T-helper 1 cell treated with Interleukin-12 subunit alpha and Interleukin-12 subunit beta and Interleukin-4 antibody, amounts not matched to agents 30 μg/mL and 1 μg/mL, for 36 hours (primary cell): Measurements from ENCODE around the gene TMEM72.

Experiments used
- H3K27ac Mint-ChIP-seq: one replicate; pipeline ENCODE4 v1.8.0; 2021; ENCODE audit warnings: mild to moderate bottlenecking, mixed read lengths
- H3K27me3 Mint-ChIP-seq: one replicate; pipeline ENCODE4 v1.8.0; 2021; ENCODE audit warnings: low read depth, mixed read lengths
- H3K36me3 Mint-ChIP-seq: one replicate; pipeline ENCODE4 v1.8.0; 2021; ENCODE audit warnings: low read depth, mixed read lengths
- H3K4me1 Mint-ChIP-seq: one replicate; pipeline ENCODE4 v1.8.0; 2021; ENCODE audit warnings: low read depth, mixed read lengths
- H3K4me3 Mint-ChIP-seq: one replicate; pipeline ENCODE4 v1.8.0; 2021; ENCODE audit warnings: mild to moderate bottlenecking, moderate library complexity, mixed read lengths
- H3K9me3 Mint-ChIP-seq: one replicate; pipeline ENCODE4 v1.8.0; 2021; ENCODE audit warnings: mixed read lengths

TMEM72 gene

DNA sequence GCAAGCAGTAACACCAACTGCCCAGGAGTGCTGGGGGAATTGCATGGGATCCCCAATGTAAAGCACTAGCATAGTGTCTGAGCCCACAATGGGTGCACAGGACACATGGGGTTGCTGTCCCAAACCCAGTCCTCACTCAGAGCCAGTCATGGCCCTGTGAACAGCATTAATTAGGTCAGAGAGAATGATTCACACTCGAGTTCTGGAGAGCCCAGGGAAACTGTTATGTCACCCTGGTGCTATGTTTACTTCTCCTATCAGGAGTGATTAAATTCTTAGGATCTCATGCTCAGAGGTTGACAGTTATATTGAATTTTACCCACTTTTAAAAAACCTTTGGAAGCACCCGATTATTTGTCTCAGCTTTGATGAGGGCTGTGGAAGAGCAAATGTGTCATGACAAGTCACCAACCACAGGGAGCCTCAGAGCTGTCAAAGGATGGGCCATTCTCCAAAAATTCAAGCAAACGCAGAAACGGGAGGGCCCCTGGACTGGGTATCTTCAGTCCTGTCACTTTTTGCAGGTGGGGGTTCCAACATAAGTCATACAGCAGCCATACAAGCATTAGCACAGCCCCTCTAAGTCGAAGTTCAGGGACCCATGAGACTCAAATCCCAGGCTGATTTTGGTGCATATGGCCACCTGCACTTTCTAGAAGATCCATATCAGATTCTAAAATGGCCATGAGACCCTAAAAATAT is 47.2 kb downstream of the TMEM72 start:
- H3K9me3 Mint-ChIP-seq, result no peaks in the 10 kb centered on the region
- H3K27me3 Mint-ChIP-seq, result no peaks in the 10 kb centered on the region
- H3K4me3 Mint-ChIP-seq, result peak overlapping the region; percentile 80
- peaks cover 19% of the 10 kb centered on the region for H3K4me1 Mint-ChIP-seq
- H3K27ac Mint-ChIP-seq, result peak overlapping the region; percentile 20
- peaks cover 12% of the 10 kb centered on the region for H3K36me3 Mint-ChIP-seq

DNA sequence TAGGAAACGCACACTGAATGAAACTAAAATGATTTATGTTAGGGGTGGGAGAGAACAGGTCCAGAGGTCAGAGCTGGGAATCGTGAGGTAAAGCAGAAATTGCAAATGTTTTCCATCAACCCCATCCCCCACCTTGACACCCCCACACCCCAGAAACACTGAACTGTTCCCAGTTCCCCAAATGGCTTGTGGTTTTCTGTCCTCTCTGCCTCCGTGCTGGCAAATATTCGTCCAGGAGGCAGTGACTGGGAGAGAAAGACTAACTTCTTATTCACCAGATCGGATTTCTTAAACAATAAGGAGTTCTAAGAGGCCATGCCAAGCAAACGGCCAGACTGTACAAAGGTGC is 47.7 kb downstream of the TMEM72 start:
- Mint-ChIP-seq H3K4me1 (peaks cover 19% of the 10 kb centered on the region), H3K9me3 (no peaks in the 10 kb centered on the region), H3K27ac (peak overlapping the region; percentile 26), H3K27me3 (no peaks in the 10 kb centered on the region), H3K4me3 (peak overlapping the region; percentile 80), H3K36me3 (peaks cover 12% of the 10 kb centered on the region)

DNA sequence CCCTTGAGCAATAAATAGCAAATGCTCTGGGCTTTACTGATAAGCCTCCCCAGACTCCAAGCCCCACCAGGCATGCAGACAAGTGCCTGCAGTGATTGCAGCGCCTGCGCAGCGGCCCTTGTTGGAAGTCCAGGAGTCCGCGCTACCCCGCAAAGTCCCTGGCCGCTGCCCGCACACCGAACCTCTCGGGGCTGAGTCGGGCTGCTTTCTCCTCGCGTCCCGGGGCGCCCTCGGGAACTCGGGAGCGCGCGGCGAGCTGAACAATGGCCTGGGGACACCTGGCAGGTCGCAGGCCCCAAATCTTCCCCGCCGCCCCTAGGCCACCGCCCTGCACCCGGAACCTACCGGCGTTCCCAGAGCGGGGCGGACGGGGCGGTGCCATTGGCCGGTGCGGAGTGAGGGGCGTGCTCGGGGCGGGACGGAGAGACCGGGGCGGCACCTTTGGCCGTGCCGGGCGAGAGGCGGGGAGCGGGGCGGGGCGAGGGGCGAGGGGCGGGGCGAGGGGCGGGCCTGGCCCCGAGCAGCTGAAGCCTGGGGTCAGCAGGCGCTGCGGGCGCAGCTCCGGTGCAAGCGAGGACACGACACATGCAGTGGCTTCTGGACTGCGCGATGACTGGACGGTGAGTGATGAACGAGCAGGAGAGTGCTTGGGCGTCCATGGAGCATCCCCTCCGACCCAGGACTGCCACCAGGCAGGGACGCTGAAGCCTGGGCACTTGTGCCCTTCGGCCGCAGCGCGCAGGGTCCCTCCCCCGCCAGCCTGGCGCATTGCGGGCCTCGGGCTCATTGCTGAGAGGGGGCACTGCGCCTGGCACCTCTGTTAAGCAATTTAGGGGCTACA is 48.3 kb downstream of the TMEM72 start, which contains the start of gene RASSF4:
Gene RASSF4 (plus strand): TSS at position 556 of the 841 bp plus-strand sequence. CDS start 10,401 bp downstream, outside the sequence.
- H3K27ac Mint-ChIP-seq, result peak within 1 kb of the TSS; percentile 26
- H3K27me3 Mint-ChIP-seq, result no peaks in the 10 kb centered on the region
- peak within 1 kb of the TSS; percentile 80 for H3K4me3 Mint-ChIP-seq
- peaks cover 19% of the 10 kb centered on the region for H3K4me1 Mint-ChIP-seq
- H3K9me3 Mint-ChIP-seq, result no peaks in the 10 kb centered on the region
- H3K36me3 Mint-ChIP-seq, result peaks cover 12% of the 10 kb centered on the region

DNA sequence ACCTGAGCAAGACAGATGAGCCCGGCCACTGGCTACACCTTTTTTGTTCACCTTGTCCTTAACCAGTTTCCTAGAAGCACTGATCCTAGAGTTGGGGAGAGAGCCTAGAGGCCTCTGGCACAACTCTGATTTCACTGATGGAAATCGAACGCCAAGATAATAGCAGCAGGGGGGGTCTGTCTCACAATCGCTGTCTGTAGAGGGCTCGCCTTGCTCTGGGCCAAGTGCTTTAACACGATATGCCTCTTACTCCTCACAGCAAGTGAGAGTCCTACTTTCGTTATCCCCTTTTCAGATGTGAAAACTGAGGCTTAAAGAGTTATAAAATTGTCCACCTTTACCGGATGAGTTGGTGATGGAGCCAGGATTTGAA is 48.9 kb downstream of the TMEM72 start:
- peak overlapping the region; percentile 80 for H3K4me3 Mint-ChIP-seq

DNA sequence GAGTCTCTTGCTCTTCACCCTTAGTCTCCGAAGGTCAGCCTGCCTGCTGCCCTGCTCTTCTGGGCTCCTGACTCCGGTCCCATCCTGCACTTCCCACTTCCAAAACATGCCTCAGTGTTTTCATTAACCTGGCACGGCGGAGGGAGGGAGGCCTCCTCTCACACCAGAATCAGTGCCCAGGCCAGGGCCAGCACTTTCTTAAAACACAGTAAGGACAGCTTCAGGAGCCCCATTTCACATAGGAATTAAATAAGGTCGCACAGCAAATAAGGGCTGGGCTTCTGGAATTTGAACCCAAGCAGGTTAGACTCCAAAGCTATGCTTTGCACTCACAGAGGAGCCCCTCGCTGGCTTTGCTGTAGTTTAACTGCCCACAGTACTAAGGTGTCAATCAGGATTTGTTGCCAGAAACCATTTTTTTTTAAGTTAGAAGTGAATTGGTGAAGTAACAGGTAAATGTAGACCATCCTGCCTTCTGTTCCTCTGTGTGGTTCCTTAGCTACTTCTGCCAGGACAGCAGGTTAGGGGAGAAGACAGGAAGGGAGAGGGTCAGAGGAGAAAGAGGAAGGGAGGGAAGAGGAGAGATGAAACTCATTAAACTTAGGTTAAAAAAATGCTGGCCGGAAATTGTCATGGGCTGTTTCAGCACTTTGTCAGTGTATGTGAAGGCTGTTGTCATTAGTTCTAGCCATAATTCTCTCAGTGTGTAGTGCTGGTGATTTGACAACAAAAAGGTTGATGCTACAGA is 49.5 kb downstream of the TMEM72 start:
- Mint-ChIP-seq H3K36me3 (peaks cover 10% of the 10 kb centered on the region), H3K27me3 (no peaks in the 10 kb centered on the region), H3K27ac (no peak overlapping the region), H3K4me1 (peaks cover 22% of the 10 kb centered on the region), H3K4me3 (peak overlapping the region; percentile 80), H3K9me3 (no peaks in the 10 kb centered on the region)

More for the DNA sequence above, 48.9 kb downstream of the TMEM72 start:
- H3K27ac Mint-ChIP-seq, result no peak overlapping the region
- peaks cover 10% of the 10 kb centered on the region for H3K36me3 Mint-ChIP-seq
- H3K27me3 Mint-ChIP-seq, result no peaks in the 10 kb centered on the region
- H3K4me1 Mint-ChIP-seq, result peaks cover 19% of the 10 kb centered on the region
- H3K9me3 Mint-ChIP-seq, result no peaks in the 10 kb centered on the region

DNA sequence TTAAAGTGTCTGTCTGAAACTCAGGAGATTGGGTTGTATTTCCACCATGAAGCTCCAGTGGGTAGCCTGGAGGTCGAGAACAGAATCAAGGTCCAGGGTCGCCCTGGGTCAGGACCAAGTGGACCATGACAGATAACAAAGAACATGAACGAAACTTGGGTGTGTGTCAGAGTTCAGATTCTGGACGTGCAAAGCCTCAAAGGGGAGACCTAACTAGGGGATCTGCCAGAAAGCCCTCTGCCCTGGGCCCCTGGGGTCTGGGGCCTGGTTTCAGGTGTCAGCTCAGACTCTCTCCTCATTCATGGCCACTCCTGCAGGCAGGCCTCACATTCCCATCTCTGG is 50.1 kb downstream of the TMEM72 start:
- Mint-ChIP-seq H3K27me3 (no peaks in the 10 kb centered on the region), H3K4me1 (peaks cover 24% of the 10 kb centered on the region), H3K36me3 (peaks cover 5% of the 10 kb centered on the region), H3K4me3 (no peak overlapping the region), H3K27ac (no peak overlapping the region), H3K9me3 (no peaks in the 10 kb centered on the region)

DNA sequence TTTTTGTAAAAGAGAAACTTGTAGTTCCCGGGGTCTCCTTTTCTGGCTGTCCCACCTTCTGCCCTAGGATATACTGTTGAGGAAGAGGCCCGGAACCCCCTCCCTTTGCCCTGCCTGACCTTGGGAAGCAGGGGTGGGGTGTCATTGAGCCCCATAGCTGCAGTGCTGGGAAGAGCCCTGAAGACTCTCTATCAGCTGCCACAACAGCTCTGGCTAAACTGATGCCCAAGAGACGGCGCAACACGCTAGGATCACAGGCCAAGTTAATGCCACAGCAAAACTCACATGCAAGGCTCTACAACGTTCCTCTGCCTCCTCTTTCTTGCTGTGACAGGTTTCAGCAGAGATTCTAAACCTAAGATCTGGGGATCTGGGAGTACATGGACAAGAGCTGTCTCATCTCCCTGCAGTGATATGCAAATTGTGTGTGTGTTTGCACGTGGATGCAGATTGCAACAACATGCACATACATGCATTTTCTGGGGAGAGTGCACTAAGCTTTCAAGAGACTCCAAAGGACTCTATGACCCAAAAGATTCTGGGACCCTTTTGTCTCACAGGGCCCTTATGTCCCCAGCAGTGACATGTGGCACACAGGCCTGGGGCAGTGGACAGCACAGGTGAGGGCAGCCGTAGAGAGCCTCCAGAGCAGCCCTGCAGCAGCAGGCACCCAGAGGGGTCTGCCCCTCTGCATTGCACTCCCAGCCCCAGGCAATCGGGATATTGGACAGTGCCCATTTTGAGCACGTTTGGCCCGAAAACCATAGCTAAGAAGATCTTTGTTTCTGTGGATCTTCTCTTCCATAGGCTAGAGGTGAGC is 51.0 kb downstream of the TMEM72 start:
- Mint-ChIP-seq H3K4me3 (no peak overlapping the region), H3K9me3 (no peaks in the 10 kb centered on the region), H3K27me3 (no peaks in the 10 kb centered on the region), H3K4me1 (peaks cover 25% of the 10 kb centered on the region), H3K27ac (no peak overlapping the region), H3K36me3 (peaks cover 2% of the 10 kb centered on the region)

DNA sequence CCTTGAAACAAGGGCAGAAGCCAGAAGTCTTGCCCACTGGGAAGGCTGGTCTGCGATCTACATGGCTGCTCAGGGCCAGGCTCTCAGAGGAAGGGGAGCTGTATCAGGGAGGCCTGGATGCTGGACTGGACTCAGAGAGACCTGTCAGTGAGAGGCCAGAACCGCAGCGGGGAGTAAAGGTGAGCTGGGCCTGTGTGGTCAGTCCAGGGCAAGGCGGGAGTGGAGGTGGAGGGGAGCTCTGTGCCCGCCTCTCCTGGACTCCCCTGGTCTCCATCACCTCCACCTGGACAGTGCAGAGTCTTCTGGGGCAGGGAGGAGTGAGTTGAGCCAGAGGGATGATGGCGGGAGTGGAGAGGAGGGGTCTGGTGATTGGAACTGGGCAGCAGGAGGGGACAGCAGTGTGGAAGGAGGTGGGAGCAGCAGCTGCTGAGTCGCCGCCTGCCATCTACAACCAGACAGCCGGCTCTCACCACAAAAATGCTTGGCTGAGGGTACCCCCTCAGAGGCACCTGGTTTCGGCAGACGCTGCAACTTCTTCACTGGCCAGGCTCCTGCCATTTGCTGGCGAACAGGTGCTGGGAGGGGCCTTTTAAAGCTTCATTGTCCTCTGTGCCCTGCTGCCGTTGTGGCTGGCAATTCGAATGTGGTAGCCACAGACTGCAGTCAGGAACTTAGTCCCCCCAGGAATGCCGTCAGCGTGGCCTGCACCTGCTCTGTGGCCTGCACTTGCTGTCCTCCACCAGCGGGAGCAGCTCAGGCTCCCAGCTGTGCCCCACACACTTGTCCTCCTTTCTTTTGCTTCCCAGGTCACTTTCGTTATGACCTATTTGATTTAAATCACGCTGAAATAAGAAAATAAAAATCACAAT is 52.0 kb downstream of the TMEM72 start:
- Mint-ChIP-seq H3K4me3 (no peak overlapping the region), H3K27ac (no peak overlapping the region), H3K9me3 (no peaks in the 10 kb centered on the region), H3K27me3 (no peaks in the 10 kb centered on the region), H3K36me3 (peaks cover 2% of the 10 kb centered on the region), H3K4me1 (peaks cover 33% of the 10 kb centered on the region)

DNA sequence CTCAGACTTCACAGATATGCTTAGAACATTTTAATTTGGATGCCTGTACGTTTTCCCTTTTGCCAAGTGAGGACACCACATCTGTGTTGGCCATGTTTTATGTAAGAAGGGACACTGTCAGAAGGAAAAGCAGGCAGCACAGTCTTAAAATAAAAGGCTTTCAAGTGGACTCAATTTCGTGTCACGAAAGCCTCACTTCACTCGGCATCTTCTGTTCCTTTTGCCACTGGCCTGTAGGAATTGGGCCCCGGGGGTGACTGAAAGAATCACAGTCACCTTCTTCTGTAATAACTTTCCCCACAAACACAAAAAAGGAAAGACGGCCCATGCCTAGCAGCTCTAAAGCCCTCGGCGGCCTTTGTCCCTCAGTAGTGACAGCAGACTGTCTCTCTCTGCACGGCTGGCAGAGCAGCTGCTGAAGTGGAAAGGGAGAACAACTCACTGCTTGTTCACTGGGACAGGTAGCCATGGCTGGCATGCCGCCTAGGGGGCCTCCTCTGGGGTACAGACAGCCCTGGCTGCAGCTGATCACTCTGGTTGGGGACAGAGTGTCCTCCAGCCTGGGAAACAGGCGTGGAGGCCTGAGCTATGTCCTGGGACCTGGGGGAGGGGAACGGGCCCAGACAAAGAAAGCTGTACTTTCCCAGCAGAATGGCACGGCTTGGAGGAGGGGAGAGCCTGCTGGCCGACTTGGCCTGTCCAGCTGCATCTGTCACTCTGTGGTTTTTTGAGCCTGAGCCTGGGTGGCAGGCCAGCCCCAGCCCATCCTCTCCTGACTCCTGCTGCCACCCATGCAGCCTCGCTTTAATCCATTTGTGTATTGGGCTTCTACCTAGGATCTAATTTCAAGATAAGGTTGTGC is 52.9 kb downstream of the TMEM72 start:
- Mint-ChIP-seq H3K27me3 (no peaks in the 10 kb centered on the region), H3K36me3 (peaks cover 2% of the 10 kb centered on the region), H3K4me1 (peaks cover 35% of the 10 kb centered on the region), H3K9me3 (no peaks in the 10 kb centered on the region), H3K27ac (no peak overlapping the region), H3K4me3 (no peak overlapping the region)

DNA sequence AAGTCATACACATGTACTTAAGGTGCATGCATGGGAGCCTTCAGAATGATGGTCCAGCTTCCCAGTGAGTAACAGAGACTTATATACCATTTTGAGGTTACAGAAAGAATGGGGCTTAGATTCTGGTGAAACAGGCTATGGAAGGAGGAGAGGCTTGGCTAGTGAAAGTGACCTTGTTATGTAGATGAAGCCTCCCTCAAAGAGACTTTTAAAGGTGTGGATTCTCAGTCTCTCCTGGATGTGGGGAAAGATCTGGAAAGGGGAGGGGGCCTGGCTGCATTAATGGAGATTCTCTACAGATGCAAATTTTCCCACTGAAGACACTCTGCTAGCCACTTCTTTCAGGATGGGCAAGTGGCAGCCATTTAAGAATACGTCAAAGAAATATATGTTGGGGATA is 54.0 kb downstream of the TMEM72 start:
- Mint-ChIP-seq H3K36me3 (peaks cover 2% of the 10 kb centered on the region), H3K27ac (no peak overlapping the region), H3K4me3 (no peak overlapping the region), H3K4me1 (peaks cover 40% of the 10 kb centered on the region), H3K27me3 (no peaks in the 10 kb centered on the region), H3K9me3 (no peaks in the 10 kb centered on the region)

DNA sequence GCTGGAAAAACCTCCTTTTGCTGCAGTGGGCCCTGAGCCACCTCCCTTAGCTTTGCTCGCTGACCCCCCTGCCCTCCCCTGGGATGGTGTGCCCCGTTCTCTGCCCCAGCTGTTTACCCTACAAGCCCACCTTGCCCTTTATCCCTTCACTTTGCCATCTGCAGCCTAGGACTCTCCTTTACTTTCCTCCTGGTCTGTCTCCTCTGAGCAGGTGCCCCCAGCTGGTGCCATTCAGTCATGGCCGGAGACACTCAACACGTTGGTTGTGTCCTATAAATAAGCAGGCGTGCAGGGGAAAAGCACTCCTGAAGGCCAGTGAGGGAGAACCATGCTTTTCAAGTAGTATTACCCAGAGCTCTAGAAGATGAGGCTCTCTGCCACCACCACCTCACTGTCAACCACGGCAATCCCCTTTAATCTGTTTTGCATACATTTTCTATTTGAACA is 54.5 kb downstream of the TMEM72 start:
- no peaks in the 10 kb centered on the region for H3K9me3 Mint-ChIP-seq
- peaks cover 38% of the 10 kb centered on the region for H3K4me1 Mint-ChIP-seq
- no peaks in the 10 kb centered on the region for H3K27me3 Mint-ChIP-seq
- H3K4me3 Mint-ChIP-seq, result no peak overlapping the region
- peak overlapping the region; percentile 38 for H3K27ac Mint-ChIP-seq
- H3K36me3 Mint-ChIP-seq, result peaks cover 2% of the 10 kb centered on the region

DNA sequence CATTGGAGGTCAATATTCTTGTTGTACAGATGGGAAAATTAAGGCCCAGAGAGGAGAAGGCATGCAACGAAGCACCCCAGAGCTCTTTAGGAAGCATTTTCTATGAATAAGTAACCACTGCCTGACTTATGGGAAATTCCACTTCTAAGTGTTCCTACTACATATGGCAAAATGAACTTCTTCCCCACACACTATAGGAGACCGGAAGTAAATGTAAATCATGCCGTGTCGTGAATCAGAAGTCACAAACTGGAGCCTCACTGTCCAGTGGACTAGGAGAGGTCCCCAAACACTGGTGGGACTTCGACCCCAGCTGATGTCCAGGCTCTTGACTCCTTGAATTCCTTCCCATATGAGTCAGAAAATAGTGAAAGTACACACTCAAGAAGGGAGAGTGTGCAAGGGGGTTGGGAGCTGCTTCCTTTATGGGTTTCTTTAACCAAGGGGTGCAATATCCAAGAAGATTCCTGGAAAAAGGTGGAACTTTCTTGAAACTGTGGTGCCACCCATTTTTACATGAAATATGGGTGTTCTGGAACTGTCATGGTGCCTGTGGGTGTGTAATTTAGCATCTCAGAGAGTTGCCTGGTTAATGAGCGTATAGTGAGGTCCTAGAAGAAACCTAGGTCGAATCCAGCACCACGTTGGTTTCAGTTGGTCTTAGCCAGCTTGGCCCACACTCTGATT is 55.1 kb downstream of the TMEM72 start:
- Mint-ChIP-seq H3K4me1 (peaks cover 36% of the 10 kb centered on the region), H3K4me3 (no peak overlapping the region)

More for the DNA sequence above, 55.1 kb downstream of the TMEM72 start:
- Mint-ChIP-seq H3K27ac (peak overlapping the region; percentile 38), H3K9me3 (no peaks in the 10 kb centered on the region), H3K27me3 (no peaks in the 10 kb centered on the region), H3K36me3 (peaks cover 2% of the 10 kb centered on the region)
